Hepatocyte (in vitro differentiated cells): ENCODE data around the gene NUDT7. TPM values are rescaled to one million over a fixed set of nuclear protein-coding genes. Genes with fewer than 3 reads are reported as not detected.

Source experiments
- DNase-seq: peaks from one replicate; pipeline ENCODE4 v3.0.0-alpha.2; 2016; ENCODE audit warnings: low spot score
- H2AFZ ChIP-seq: fragments of 200-600 bp; sonication (generic); 2 replicates; pipeline ENCODE4 v1.6.0; 2016; ENCODE audit warnings: antibody characterized with exemption, mild to moderate bottlenecking
- H3K27ac ChIP-seq: fragments of 200-600 bp; sonication (generic); 2 replicates; pipeline ENCODE4 v1.5.1; 2016; ENCODE audit warnings: mild to moderate bottlenecking
- H3K27me3 ChIP-seq: fragments of 200-600 bp; sonication (generic); 2 replicates; pipeline ENCODE4 v1.6.1; 2016
- H3K36me3 ChIP-seq: fragments of 200-600 bp; sonication (generic); replicated peaks from 2 replicates; pipeline ENCODE4 v1.5.1; 2016; ENCODE audit warnings: low read depth; ENCODE audit not compliant: insufficient read depth
- H3K4me1 ChIP-seq: fragments of 200-600 bp; sonication (generic); 2 replicates; pipeline ENCODE4 v1.5.1; 2016; ENCODE audit warnings: mild to moderate bottlenecking, moderate library complexity; ENCODE audit not compliant: insufficient read depth
- H3K4me2 ChIP-seq: fragments of 200-600 bp; sonication (generic); 2 replicates; pipeline ENCODE4 v1.6.0; 2016
- H3K4me3 ChIP-seq: fragments of 200-600 bp; sonication (generic); 2 replicates; pipeline ENCODE4 v1.5.1; 2016; ENCODE audit warnings: mild to moderate bottlenecking
- H3K79me2 ChIP-seq: fragments of 200-600 bp; sonication (generic); 2 replicates; pipeline ENCODE4 v1.6.0; 2017; ENCODE audit warnings: mild to moderate bottlenecking
- H3K9me2 ChIP-seq: fragments of 200-600 bp; sonication (generic); replicated peaks from 2 replicates; pipeline ENCODE4 v1.6.0; 2017; ENCODE audit warnings: mild to moderate bottlenecking; ENCODE audit not compliant: insufficient read depth
- H3K9me3 ChIP-seq: fragments of 200-600 bp; sonication (generic); 2 replicates; pipeline ENCODE4 v1.5.1; 2016; ENCODE audit warnings: low read depth, mild to moderate bottlenecking
- H4K20me1 ChIP-seq: fragments of 200-600 bp; sonication (generic); 2 replicates; pipeline ENCODE4 v1.6.0; 2016; ENCODE audit warnings: mild to moderate bottlenecking; ENCODE audit not compliant: insufficient read depth, poor library complexity, severe bottlenecking
- EZH2 ChIP-seq: fragments of 200-600 bp; sonication (generic); IDR thresholded peaks from 2 replicates; pipeline ENCODE4 v1.6.1; 2016; ENCODE audit warnings: antibody characterized with exemption, mild to moderate bottlenecking, borderline replicate concordance
- EZH2phosphoT487 ChIP-seq: fragments of 200-600 bp; sonication (generic); IDR thresholded peaks from one replicate; pipeline ENCODE4 v1.6.1; 2018; ENCODE audit warnings: antibody characterized with exemption, mild to moderate bottlenecking, low read depth, moderate library complexity; ENCODE audit not compliant: unreplicated experiment, severe bottlenecking
- whole genome bisulfite sequencing: methylation state at CpG from one replicate; pipeline ENCODE4 v1.1.6; 2016; ENCODE audit warnings: low lambda C conversion rate; ENCODE audit errors: missing lambda C conversion rate; 5-methylcytosine and 5-hydroxymethylcytosine counted together
- polyA plus RNA-seq: library from polyadenylated mRNA; unstranded; fragments of >200 nt; fragmentation: Nextera tagmentation; extraction: Ambion mirVana; gene quantifications from 2 replicates; pipeline ENCODE4 v1.2.1, GENCODE V29; 2016
- total RNA-seq: library from RNA; depleted of rRNA; stranded (reverse); fragments of >200 nt; gene quantifications from 2 replicates; pipeline ENCODE4 v1.2.3, GENCODE V29; 2014
- TF ChIP-seq, protein P1 (sequence below): fragments of 200-600 bp; sonication (generic); IDR thresholded peaks from 2 replicates; pipeline ENCODE4 v1.5.1; 2016; ENCODE audit warnings: antibody characterized with exemption, mild to moderate bottlenecking; ENCODE audit not compliant: poor library complexity

Gene NUDT7
- total and polyA plus RNA-seq, 2 experiments from 2014 or later: 10.3 to 16.7 TPM

DNA sequence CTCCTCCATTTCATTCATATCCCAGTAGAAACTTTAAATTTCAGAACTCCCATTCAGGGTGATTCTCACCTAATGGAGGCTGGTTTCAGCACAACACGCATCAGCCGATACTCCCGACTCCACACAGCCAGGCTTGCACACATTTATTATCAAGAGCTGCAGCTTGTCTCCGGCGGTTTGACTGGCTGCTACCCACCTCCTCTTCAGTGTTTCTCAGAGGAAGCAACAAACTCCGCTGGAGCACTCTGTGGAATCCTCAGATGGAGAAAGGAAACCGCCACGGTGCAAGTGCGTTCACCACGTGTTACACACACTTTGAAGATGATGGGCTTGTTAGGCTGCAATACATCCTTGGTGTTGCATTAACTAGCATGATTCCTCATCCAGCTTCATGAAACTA is 39.7 kb upstream of the NUDT7 start:
- no peak overlapping the region for H3K27ac ChIP-seq
- H3K9me3 ChIP-seq: no peaks in the 10 kb centered on the region
- H3K27me3 ChIP-seq: no peaks in the 10 kb centered on the region
- H3K9me2 ChIP-seq: no peaks in the 10 kb centered on the region
- TF ChIP-seq, protein P1, sequence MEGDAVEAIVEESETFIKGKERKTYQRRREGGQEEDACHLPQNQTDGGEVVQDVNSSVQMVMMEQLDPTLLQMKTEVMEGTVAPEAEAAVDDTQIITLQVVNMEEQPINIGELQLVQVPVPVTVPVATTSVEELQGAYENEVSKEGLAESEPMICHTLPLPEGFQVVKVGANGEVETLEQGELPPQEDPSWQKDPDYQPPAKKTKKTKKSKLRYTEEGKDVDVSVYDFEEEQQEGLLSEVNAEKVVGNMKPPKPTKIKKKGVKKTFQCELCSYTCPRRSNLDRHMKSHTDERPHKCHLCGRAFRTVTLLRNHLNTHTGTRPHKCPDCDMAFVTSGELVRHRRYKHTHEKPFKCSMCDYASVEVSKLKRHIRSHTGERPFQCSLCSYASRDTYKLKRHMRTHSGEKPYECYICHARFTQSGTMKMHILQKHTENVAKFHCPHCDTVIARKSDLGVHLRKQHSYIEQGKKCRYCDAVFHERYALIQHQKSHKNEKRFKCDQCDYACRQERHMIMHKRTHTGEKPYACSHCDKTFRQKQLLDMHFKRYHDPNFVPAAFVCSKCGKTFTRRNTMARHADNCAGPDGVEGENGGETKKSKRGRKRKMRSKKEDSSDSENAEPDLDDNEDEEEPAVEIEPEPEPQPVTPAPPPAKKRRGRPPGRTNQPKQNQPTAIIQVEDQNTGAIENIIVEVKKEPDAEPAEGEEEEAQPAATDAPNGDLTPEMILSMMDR: no peak
- TF ChIP-seq EZH2phosphoT487 (no peak), EZH2 (no peak)
- H3K4me1 ChIP-seq: no peaks in the 10 kb centered on the region
- no peak overlapping the region for H3K4me2 ChIP-seq
- no peak overlapping the region for H3K4me3 ChIP-seq
- no peaks in the 10 kb centered on the region for H4K20me1 ChIP-seq
- no peaks in the 10 kb centered on the region for H3K36me3 ChIP-seq
- 87% methylated on average over 10 of the region's 10 CpGs for WGBS
- H3K79me2 ChIP-seq: no peaks in the 10 kb centered on the region
- DNase-seq: no peak
- no peak overlapping the region for H2AFZ ChIP-seq

DNA sequence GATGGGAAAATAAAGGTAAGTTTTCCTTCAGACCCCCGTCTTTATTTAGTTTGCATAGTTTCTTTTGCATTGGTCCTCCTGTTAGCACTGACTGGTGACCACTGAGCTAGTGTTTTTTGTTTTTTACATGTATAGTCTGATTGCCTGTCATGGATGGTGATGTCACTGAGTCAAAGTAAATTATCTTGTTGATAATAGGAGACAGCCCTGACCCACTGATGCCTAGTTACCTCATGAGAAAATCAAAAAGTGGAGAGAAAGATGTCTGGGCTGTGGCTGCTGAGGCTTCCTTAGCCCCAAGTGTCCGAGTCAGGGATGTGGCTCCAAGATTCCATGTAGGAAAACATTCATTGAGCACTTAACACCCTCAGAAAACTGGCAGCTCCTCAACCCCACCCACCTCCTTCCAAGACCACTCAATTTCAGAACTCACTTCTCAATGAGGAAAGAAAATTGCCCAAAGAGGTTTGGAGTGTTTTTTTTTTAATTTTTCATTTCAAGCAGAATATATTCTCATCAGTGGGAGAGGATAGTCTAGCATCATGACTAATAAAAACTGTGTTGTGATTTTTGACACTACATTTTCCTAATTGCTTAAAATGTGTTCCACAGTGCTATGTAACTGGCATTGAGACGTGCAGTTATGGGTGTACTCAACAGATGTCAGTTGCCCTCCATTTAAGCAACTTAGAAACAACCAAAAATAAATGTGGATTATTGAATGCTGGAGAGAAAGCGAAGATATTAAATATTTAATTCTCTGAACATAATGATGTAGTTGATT is 38.7 kb upstream of the NUDT7 start:
- no peak for TF ChIP-seq EZH2
- TF ChIP-seq, protein P1: no peak
- TF ChIP-seq EZH2phosphoT487: no peak
- H3K36me3 ChIP-seq: no peaks in the 10 kb centered on the region
- no peaks in the 10 kb centered on the region for H3K9me2 ChIP-seq
- H3K27ac ChIP-seq: no peak overlapping the region
- no peak overlapping the region for H3K4me2 ChIP-seq
- H3K79me2 ChIP-seq: no peaks in the 10 kb centered on the region
- no peak overlapping the region for H2AFZ ChIP-seq
- H3K4me1 ChIP-seq: no peaks in the 10 kb centered on the region
- no peak for DNase-seq
- H3K9me3 ChIP-seq: no peaks in the 10 kb centered on the region
- no peaks in the 10 kb centered on the region for H3K27me3 ChIP-seq
- no peak overlapping the region for H3K4me3 ChIP-seq
- no peaks in the 10 kb centered on the region for H4K20me1 ChIP-seq
- 86% methylated on average over 4 of the region's 4 CpGs for WGBS

DNA sequence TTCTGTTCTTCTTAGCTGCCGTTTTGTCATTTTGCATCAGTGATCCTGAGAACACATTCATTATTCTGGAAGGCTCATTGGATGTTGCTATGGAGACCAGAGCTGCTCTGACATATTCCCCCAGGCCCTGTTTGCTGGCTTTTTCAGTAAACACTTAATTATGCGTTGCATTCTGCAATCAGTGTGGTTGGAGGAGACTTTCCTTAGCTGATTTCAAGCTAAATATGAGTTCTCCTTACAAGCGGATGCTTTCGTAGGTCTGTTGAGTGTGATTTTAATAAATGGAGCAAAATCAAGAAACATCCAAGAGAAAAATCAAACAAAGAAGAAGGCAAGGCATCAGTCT is 38.2 kb upstream of the NUDT7 start:
- H3K9me3 ChIP-seq: no peaks in the 10 kb centered on the region
- H3K4me3 ChIP-seq: no peak overlapping the region
- H3K4me1 ChIP-seq: no peaks in the 10 kb centered on the region
- 72% methylated on average over 4 of the region's 4 CpGs for WGBS
- no peaks in the 10 kb centered on the region for H4K20me1 ChIP-seq
- no peak for DNase-seq
- H3K36me3 ChIP-seq: no peaks in the 10 kb centered on the region
- no peak overlapping the region for H3K27ac ChIP-seq
- no peak overlapping the region for H3K4me2 ChIP-seq
- H3K9me2 ChIP-seq: no peaks in the 10 kb centered on the region
- TF ChIP-seq, protein P1: no peak
- TF ChIP-seq EZH2phosphoT487 (no peak), EZH2 (no peak)
- no peaks in the 10 kb centered on the region for H3K79me2 ChIP-seq
- no peaks in the 10 kb centered on the region for H3K27me3 ChIP-seq
- no peak overlapping the region for H2AFZ ChIP-seq
